Measurements from ENCODE around the gene DIP2C. TPM values are rescaled to one million over a fixed set of nuclear protein-coding genes. Genes with fewer than 3 reads are reported as not detected.
A peak's percentile ranks its signal among the peaks of the same experiment; 100 is the strongest.

DIP2C gene
- total and polyA plus RNA-seq, 8 donors, result 2.4 to 40.1 (median 21.0) TPM

DNA sequence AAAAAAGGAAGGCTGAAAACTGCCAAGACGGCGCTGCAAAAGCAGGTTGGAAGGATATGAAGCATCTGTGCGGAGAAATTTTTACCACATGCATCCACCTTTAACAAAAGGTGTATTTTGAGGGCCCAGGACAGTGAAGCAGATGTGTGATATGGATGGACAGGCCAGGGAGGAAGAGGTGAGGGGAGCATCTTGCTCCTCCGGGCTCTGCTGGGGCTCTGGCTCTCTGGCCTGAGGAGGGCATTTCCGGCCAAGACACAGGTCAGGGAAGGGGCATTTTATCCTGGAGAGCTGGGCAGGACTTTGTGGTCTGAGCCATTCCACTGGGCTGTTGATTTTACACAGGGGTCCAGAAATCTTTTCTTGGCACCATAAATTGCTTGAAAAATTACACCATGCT, 379.1 kb downstream of the DIP2C start:
- WGBS, 5 donors, result 87 to 97% (median 93%) methylated on average over 5 of the region's 5 CpGs
- Histone ChIP-seq H3K36me3 (peaks cover 0 to 57% (median 28%) of the 10 kb centered on the region in 4 donors), H3K4me3 (no peak overlapping the region), H3K27ac (no peak overlapping the region), H3K27me3 (no peaks in the 10 kb centered on the region), H3K4me1 (peaks cover 0 to 20% (median 5%) of the 10 kb centered on the region in 4 donors), H3K9me3 (no peaks in the 10 kb centered on the region)
- DNase-seq, result no peak
- intact Hi-C loops (cut with DNase I; ENCODE audit: low total_unique reads), result no loop called here
- TF ChIP-seq, protein P1, sequence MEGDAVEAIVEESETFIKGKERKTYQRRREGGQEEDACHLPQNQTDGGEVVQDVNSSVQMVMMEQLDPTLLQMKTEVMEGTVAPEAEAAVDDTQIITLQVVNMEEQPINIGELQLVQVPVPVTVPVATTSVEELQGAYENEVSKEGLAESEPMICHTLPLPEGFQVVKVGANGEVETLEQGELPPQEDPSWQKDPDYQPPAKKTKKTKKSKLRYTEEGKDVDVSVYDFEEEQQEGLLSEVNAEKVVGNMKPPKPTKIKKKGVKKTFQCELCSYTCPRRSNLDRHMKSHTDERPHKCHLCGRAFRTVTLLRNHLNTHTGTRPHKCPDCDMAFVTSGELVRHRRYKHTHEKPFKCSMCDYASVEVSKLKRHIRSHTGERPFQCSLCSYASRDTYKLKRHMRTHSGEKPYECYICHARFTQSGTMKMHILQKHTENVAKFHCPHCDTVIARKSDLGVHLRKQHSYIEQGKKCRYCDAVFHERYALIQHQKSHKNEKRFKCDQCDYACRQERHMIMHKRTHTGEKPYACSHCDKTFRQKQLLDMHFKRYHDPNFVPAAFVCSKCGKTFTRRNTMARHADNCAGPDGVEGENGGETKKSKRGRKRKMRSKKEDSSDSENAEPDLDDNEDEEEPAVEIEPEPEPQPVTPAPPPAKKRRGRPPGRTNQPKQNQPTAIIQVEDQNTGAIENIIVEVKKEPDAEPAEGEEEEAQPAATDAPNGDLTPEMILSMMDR (IDR thresholded peaks at IDR 0.05), result no peak
- TF ChIP-seq POLR2A (IDR thresholded peaks at IDR 0.05) (no peak), POLR2AphosphoS5 (IDR thresholded peaks at IDR 0.05) (no peak), EP300 (IDR thresholded peaks at IDR 0.05) (no peak)

DNA sequence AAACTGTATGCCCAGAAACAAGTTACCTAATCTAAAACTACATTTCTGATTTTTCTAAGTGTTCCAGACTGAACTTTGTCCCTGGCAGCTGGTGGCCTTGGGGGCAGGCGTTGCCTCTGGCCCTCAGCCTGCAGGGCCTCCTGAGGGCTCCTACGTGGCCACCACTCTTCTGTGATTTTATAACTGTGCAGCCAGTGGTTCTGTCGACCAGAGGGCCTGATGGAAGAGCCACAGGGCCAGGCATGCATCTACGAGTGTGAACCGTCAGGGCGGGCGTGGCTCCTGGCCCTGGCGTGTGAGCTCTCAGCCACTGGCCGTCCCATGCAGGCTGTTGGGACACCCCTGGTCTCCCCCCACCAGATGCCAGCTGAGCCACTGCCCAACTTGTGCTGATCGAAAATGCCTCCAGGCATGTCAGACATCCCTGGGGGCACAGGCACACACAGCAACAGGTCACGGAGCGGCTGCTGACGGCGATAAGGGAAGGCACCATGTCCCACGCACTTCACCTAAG, 380.8 kb downstream of the DIP2C start:
- Histone ChIP-seq H3K4me1 (peaks cover 0 to 20% (median 5%) of the 10 kb centered on the region in 4 donors), H3K9me3 (no peaks in the 10 kb centered on the region), H3K27ac (peak overlapping the region; percentile 20 to 68 (median 48)), H3K4me3 (no peak overlapping the region), H3K36me3 (peaks cover 0 to 55% (median 27%) of the 10 kb centered on the region in 4 donors), H3K27me3 (no peaks in the 10 kb centered on the region)
- TF ChIP-seq POLR2AphosphoS5 (IDR thresholded peaks at IDR 0.05), result no peak
- TF ChIP-seq EP300 (IDR thresholded peaks at IDR 0.05), result no peak
- TF ChIP-seq, protein P1 (IDR thresholded peaks at IDR 0.05), result no peak
- no peak for TF ChIP-seq POLR2A (IDR thresholded peaks at IDR 0.05)
- intact Hi-C loops (cut with DNase I; ENCODE audit: low total_unique reads), result no loop called here
- peak in 1 of 2 donors; percentile 46 for DNase-seq
- WGBS, 5 donors, result 45 to 73% (median 57%) methylated on average over 13 to 15 of the region's 15 CpGs

DNA sequence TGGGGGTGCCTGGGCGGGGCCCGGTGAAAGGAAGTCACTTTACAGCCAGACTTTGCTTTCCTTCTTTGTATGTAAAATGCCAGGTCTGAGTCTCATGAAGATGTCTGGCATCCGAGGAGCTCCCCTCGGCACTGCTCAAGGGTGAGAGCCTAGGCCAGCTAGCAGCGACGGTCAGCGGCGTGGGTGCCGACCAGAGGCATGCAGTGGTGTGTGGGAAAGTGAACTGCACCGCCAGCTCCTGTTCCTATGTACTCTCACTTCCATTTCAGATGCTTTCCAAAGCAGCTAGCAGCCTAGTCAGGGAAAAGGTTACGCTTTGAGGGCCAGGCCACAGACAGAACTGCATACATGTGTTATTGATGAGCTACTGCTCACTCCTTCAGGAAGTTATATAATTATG, 381.4 kb downstream of the DIP2C start:
- TF ChIP-seq EP300 (IDR thresholded peaks at IDR 0.05) (no peak), POLR2AphosphoS5 (IDR thresholded peaks at IDR 0.05) (no peak), POLR2A (IDR thresholded peaks at IDR 0.05) (no peak)
- TF ChIP-seq, protein P1 (IDR thresholded peaks at IDR 0.05), result no peak
- WGBS, 5 donors, result 44 to 70% (median 68%) methylated on average over 11 of the region's 11 CpGs
- Histone ChIP-seq H3K36me3 (peaks cover 0 to 60% (median 28%) of the 10 kb centered on the region in 4 donors), H3K4me3 (no peak overlapping the region), H3K4me1 (peaks cover 0 to 20% (median 5%) of the 10 kb centered on the region in 4 donors), H3K27me3 (no peaks in the 10 kb centered on the region), H3K9me3 (no peaks in the 10 kb centered on the region), H3K27ac (peak overlapping the region; percentile 20 to 68 (median 48))
- peak; percentile 34 to 52 for DNase-seq
- intact Hi-C loops (cut with DNase I; ENCODE audit: low total_unique reads), result no loop called here

DNA sequence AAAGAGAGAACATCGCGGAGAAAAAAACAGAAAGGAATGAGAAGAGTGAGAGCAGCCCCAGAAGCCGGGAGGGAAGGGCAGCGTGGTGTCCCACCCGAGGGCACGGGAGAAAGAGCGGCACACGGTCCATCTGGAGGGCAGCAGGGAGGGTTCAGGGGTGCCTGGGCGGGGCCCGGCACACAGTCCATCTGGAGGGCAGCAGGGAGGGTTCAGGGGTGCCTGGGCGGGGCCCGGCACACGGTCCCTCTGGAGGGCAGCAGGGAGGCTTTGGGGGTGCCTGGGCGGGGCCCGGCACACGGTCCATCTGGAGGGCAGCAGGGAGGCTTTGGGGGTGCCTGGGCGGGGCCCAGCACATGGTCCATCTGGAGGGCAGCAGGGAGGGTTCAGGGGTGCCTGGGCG, 381.8 kb downstream of the DIP2C start:
- 77 to 90% (median 84%) methylated on average over 13 to 18 of the region's 18 CpGs for WGBS, 5 donors
- Histone ChIP-seq H3K27me3 (no peaks in the 10 kb centered on the region), H3K36me3 (peaks cover 0 to 65% (median 30%) of the 10 kb centered on the region in 4 donors), H3K4me3 (no peak overlapping the region), H3K9me3 (no peaks in the 10 kb centered on the region), H3K4me1 (peaks cover 0 to 20% (median 5%) of the 10 kb centered on the region in 4 donors), H3K27ac (peak overlapping the region in 3 of 5 donors; percentile 20 to 68 (median 52))
- DNase-seq, result no peak
- TF ChIP-seq EP300 (IDR thresholded peaks at IDR 0.05) (no peak), POLR2A (IDR thresholded peaks at IDR 0.05) (no peak), POLR2AphosphoS5 (IDR thresholded peaks at IDR 0.05) (no peak)
- TF ChIP-seq, protein P1 (IDR thresholded peaks at IDR 0.05), result no peak
- intact Hi-C loops (cut with DNase I; ENCODE audit: low total_unique reads), result no loop called here

All from stomach (tissue), 9 donors.